Nasal cavity respiratory epithelium epithelial cell of viscerocranial mucosa (primary cell): ENCODE data around the gene COL4A2. TPM values are rescaled to one million over a fixed set of nuclear protein-coding genes. Genes with fewer than 3 reads are reported as not detected.

Experiments used
- total RNA-seq: library from RNA; depleted of rRNA; stranded (reverse); fragments of >200 nt; gene quantifications from 2 replicates; pipeline ENCODE4 v1.2.3, GENCODE V29; 2014

COL4A2 gene
- total RNA-seq, result 29.0 and 68.2 TPM in 2 replicates

GRCh38 chr13:110306960-110307766 lies at the start of gene COL4A2, which contains the start of gene COL4A1:
Gene COL4A2 (plus strand): TSS chr13:110307284. CDS start chr13:110307904, 620 bp downstream.
Gene COL4A1 (minus strand): TSS chr13:110307157. CDS start chr13:110307027, 130 bp downstream.

GRCh38 chr13:110561344-110562035 lies 254.4 kb downstream of the COL4A2 start, which contains the start of gene RAB20:
Gene RAB20 (minus strand): TSS chr13:110561722. CDS start chr13:110561519, 203 bp downstream.

Other genes with a start within 250 kb of the COL4A2 start
- 11.3 and 45.3 TPM in 2 replicates for gene COL4A1, start 127 bp upstream of the COL4A2 start, total RNA-seq